K562 (cell line): ENCODE results near the gene DAD1. TPM values are rescaled to one million over a fixed set of nuclear protein-coding genes. Genes with fewer than 3 reads are reported as not detected.

Source experiments
- ATAC-seq: fragments of 200-7000 bp; cut with Tn5 transposase; 3 replicates; pipeline ENCODE4 v1.9.1; 2020; ENCODE audit warnings: moderate library complexity
- BruUV-seq: library from RNA; stranded (reverse); fragments of 400-500 nt; replicated peaks from 2 replicates; lab custom pipeline; 2021; lab: Mats Ljungman, UMichigan
- CTCF ChIA-PET: fragments of 300-600 bp; formaldehyde crosslinking; extraction: SDS; loops from one replicate; lab custom pipeline; 2021; ENCODE audit warnings: low intra/inter-chr PET ratio; lab: Yijun Ruan, JAX
- POLR2A ChIA-PET: fragments of 300-600, 350-650 bp; sonication (Branson Sonifier 250); formaldehyde crosslinking; extraction: SDS; loops from one replicate; lab custom pipeline; 2021; ENCODE audit warnings: antibody characterized with exemption, inconsistent platforms; lab: Yijun Ruan, JAX
- DNase-seq, 4 experiments: peaks; one replicate each; pipeline versions ENCODE4 v3.0.0 to v3.0.0-alpha.2; 2011 to 2018; ENCODE audit warnings: low spot score in 3 of 4, mixed read lengths in 3 of 4; ENCODE audit errors: extremely low read depth in 1 of 4
- FAIRE-seq: peaks from 2 replicates; lab custom pipeline; 2011; peaks lifted over from hg19 to GRCh38; lab: Jason Lieb, UNC
- H2AFZ ChIP-seq: 2 replicates; pipeline ENCODE4 v1.6.0; 2011; ENCODE audit warnings: low read depth, low read length, control low read depth, inconsistent platforms
- H3K27ac ChIP-seq: fragments of 200-600 bp; 3 replicates; pipeline ENCODE4 v1.8.0; 2011; ENCODE audit warnings: low read depth, mild to moderate bottlenecking, control low read depth, inconsistent platforms, low read length, moderate library complexity, mixed read lengths; ENCODE audit errors: extremely low read depth
- H3K27me3 ChIP-seq, 2 experiments: fragments of 300-600 bp in 1 of 2; 2 replicates in 1 of 2; 3 replicates in 1 of 2; pipeline versions ENCODE4 v1.6.0 to v1.8.0; 2011; ENCODE audit warnings: inconsistent platforms in 2 of 2, low read length in 2 of 2, mild to moderate bottlenecking in 1 of 2, mixed read lengths in 1 of 2, moderate library complexity in 1 of 2; ENCODE audit not compliant: control insufficient read depth in 2 of 2, insufficient read depth in 2 of 2
- H3K36me3 ChIP-seq: fragments of 300-600 bp; 3 replicates; pipeline ENCODE4 v1.8.0; 2011; ENCODE audit warnings: mild to moderate bottlenecking, low read length, inconsistent platforms; ENCODE audit not compliant: control insufficient read depth, insufficient read depth
- H3K4me1 ChIP-seq, 2 experiments: fragments of 200-600 bp in 1 of 2; replicated peaks in 1 of 2; 2 replicates in 1 of 2; 3 replicates in 1 of 2; pipeline versions ENCODE4 v1.5.1 to v1.8.0; 2011; ENCODE audit warnings: inconsistent platforms in 2 of 2, low read length in 2 of 2, mild to moderate bottlenecking in 1 of 2, mixed read lengths in 1 of 2, moderate library complexity in 1 of 2; ENCODE audit not compliant: control insufficient read depth in 2 of 2, insufficient read depth in 2 of 2
- H3K4me2 ChIP-seq: 2 replicates; pipeline ENCODE4 v1.6.1; 2011; ENCODE audit warnings: low read length, control low read depth, inconsistent platforms, mixed read lengths; ENCODE audit not compliant: insufficient read depth
- H3K4me3 ChIP-seq: fragments of 200-600 bp; sonication (generic), shearing (Covaris generic); 2 replicates; pipeline ENCODE4 v1.5.1; 2016; ENCODE audit warnings: control low read depth, inconsistent platforms
- H3K79me2 ChIP-seq: fragments of 200-600 bp; 3 replicates; pipeline ENCODE4 v1.8.0; 2011; ENCODE audit warnings: low read length, inconsistent platforms; ENCODE audit not compliant: control insufficient read depth, insufficient read depth
- H3K9ac ChIP-seq, 2 experiments: 2 replicates each; pipeline versions ENCODE4 v1.6.0 to v1.6.1; 2011; ENCODE audit warnings: low read depth in 2 of 2, low read length in 2 of 2, control low read depth in 1 of 2, inconsistent platforms in 1 of 2, mild to moderate bottlenecking in 1 of 2, mixed read lengths in 1 of 2; ENCODE audit not compliant: insufficient read depth in 1 of 2
- H3K9me1 ChIP-seq: one replicate; pipeline ENCODE4 v1.6.0; 2011; ENCODE audit warnings: inconsistent platforms, mild to moderate bottlenecking, low read length, moderate library complexity; ENCODE audit not compliant: control insufficient read depth, insufficient read depth
- H3K9me3 ChIP-seq: replicated peaks from 2 replicates; pipeline ENCODE4 v1.5.1; 2011; ENCODE audit warnings: low read depth, low read length, inconsistent platforms; ENCODE audit not compliant: control insufficient read depth, insufficient read depth
- H4K20me1 ChIP-seq: replicated peaks from 2 replicates; pipeline ENCODE4 v1.6.1; 2011; ENCODE audit warnings: low read length, inconsistent platforms, mixed read lengths; ENCODE audit not compliant: control insufficient read depth, insufficient read depth
- ARID1B ChIP-seq: fragments of 450-650 bp; IDR thresholded peaks from 2 replicates; pipeline ENCODE4 v1.6.1; 2016; ENCODE audit warnings: antibody characterized with exemption, mild to moderate bottlenecking, inconsistent platforms
- ATF6 ChIP-seq: sonication (generic); formaldehyde crosslinking; IDR thresholded peaks from 2 replicates; pipeline ENCODE4 v1.4.0; 2020; ENCODE audit warnings: mild to moderate bottlenecking, missing genetic modification reagents
- EP300 ChIP-seq: IDR thresholded peaks from 2 replicates; pipeline ENCODE4 v1.6.1; 2012; ENCODE audit warnings: low read length, improper control_type of control experiment
- FOXJ2 ChIP-seq: fragments of 200-800 bp; sonication (Bioruptor generic); IDR thresholded peaks from 2 replicates; pipeline ENCODE4 v1.6.1; 2016; ENCODE audit warnings: missing genetic modification characterization, missing compliant biosample characterization
- GABPB1 ChIP-seq: sonication (generic); formaldehyde crosslinking; IDR thresholded peaks from 2 replicates; pipeline ENCODE4 v1.8.0; 2022; ENCODE audit warnings: mild to moderate bottlenecking, missing genetic modification reagents
- KAT8 ChIP-seq: fragments of 450-650 bp; IDR thresholded peaks from 2 replicates; pipeline ENCODE4 v1.6.1; 2016; ENCODE audit warnings: low read depth, mild to moderate bottlenecking
- KLF1 ChIP-seq: fragments of 450-650 bp; IDR thresholded peaks from 2 replicates; pipeline ENCODE4 v1.6.1; 2016; ENCODE audit warnings: missing genetic modification characterization, missing compliant biosample characterization
- NCOA6 ChIP-seq: fragments of 450-650 bp; IDR thresholded peaks from 2 replicates; pipeline ENCODE4 v1.6.1; 2017; ENCODE audit warnings: mild to moderate bottlenecking
- PREB ChIP-seq: sonication (generic); formaldehyde crosslinking; IDR thresholded peaks from 2 replicates; pipeline ENCODE4 v1.8.1; 2023; ENCODE audit warnings: mild to moderate bottlenecking, missing genetic modification reagents
- SMARCB1 ChIP-seq: IDR thresholded peaks from 2 replicates; pipeline ENCODE4 v1.6.1; 2011; ENCODE audit warnings: improper control_type of control experiment, low read depth; ENCODE audit not compliant: insufficient read length
- THRB ChIP-seq: fragments of 450-650 bp; formaldehyde crosslinking; conservative IDR thresholded peaks from 2 replicates; pipeline ENCODE4 v1.4.0; 2022; ENCODE audit warnings: mild to moderate bottlenecking, missing genetic modification characterization
- TRIM24 ChIP-seq, 2 experiments: fragments of 450-650 bp; IDR thresholded peaks; 2 replicates each; pipeline ENCODE4 v1.6.1; 2016
- U2AF2 ChIP-seq: fragments of 200-400 bp; formaldehyde crosslinking; optimal IDR thresholded peaks from 2 replicates; pipeline ENCODE3; 2017; ENCODE audit warnings: low read depth, mild to moderate bottlenecking, low read length
- WGBS: fragments of 100-300 bp; shearing (Covaris generic); methylation state at CpG from one replicate; pipeline ENCODE4 v1.1.6; 2016; ENCODE audit warnings: low coverage, mixed read lengths; ENCODE audit not compliant: insufficient coverage; ENCODE audit errors: missing lambda C conversion rate; 5-methylcytosine and 5-hydroxymethylcytosine counted together
- in situ Hi-C: fragments of 300-500 bp; cut with MboI; formaldehyde crosslinking; loops from 4 replicates; pipeline ENCODE4 v1.15.0; 2018; ENCODE audit warnings: inconsistent platforms, mixed read lengths
- intact Hi-C: fragments of 100-400 bp; cut with micrococcal nuclease; formaldehyde crosslinking; loops from 2 replicates; pipeline ENCODE4 v1.14.2; 2022
- polyA plus RNA-seq, 8 experiments: library from polyadenylated mRNA; depleted of rRNA in 4 of 8; stranded (reverse) in 5 of 8; unstranded in 3 of 8; fragments of >200 nt; fragmentation: Nextera tagmentation in 2 of 8; fragmentation: Illumina TruSeq in 1 of 8; extraction: Ambion mirVana in 2 of 8; extraction: Trizol in 1 of 8; gene quantifications; 2 replicates each; pipeline versions ENCODE4 v1.2.1 to v1.2.3, GENCODE V29; 2011 to 2014; ENCODE audit warnings: inconsistent platforms in 1 of 8, missing spikeins in 1 of 8
- total RNA-seq, 7 experiments: library from RNA; depleted of rRNA in 6 of 7; stranded (reverse); fragments of >200 nt in 6 of 7; fragmentation: Illumina TruSeq in 2 of 7; extraction: Trizol in 2 of 7; gene quantifications; 2 replicates each; pipeline versions ENCODE4 v1.2.1 to v1.2.3, GENCODE V29; 2011 to 2021; ENCODE audit warnings: low replicate concordance in 1 of 7
- TF ChIP-seq, protein P1 (sequence below): fragments of 450-650 bp; IDR thresholded peaks from 2 replicates; pipeline ENCODE4 v1.6.1; 2017; ENCODE audit warnings: mild to moderate bottlenecking, moderate library complexity

Gene DAD1
- total and polyA plus RNA-seq, 9 of the 15 experiments (the other 6 are each of a cell fraction or from before 2014, with no cell fraction given): 104 to 617 (median 222) TPM

- POLR2A ChIA-PET: no interaction called here
- no peak for ATAC-seq
- H3K9me1 ChIP-seq: no peaks in the 10 kb centered on the region
- intact Hi-C loops: loop anchor here (1.0 to 10.0 kb wide), 5 partner anchors 12 to 295 kb away; partner anchors contain the start of gene OR6J1
- no peaks in the 10 kb centered on the region for H3K79me2 ChIP-seq
- no TSS peak for BruUV-seq
- no peak overlapping the region for H3K4me2 ChIP-seq
- H3K4me3 ChIP-seq: no peak overlapping the region
- CTCF ChIA-PET: interaction anchor here (0.6 to 4.6 kb wide), 12 partner anchors 13 to 428 kb away, joined by 3 to 58 read pairs (median 10); partner anchors contain the start of genes AJUBA, OR6J1 and OXA1L
- DNase-seq: no peak
- FAIRE-seq: no peak
- H3K36me3 ChIP-seq: no peaks in the 10 kb centered on the region
- no peaks in the 10 kb centered on the region for H4K20me1 ChIP-seq
- H3K27ac ChIP-seq: no peak overlapping the region
- H3K27me3 ChIP-seq: no peaks in the 10 kb centered on the region
- WGBS: 100% methylated on average over 1 of the region's 1 CpG
- in situ Hi-C loops: loop anchor here (10.0 kb wide), 1 partner anchor 173 kb away; no protein-coding TSS in a partner anchor
- H3K9ac ChIP-seq: no peak overlapping the region
- no peaks in the 10 kb centered on the region for H3K9me3 ChIP-seq
- H3K4me1 ChIP-seq: peaks cover 33 to 42% of the 10 kb centered on the region in 2 experiments
- H2AFZ ChIP-seq: peak overlapping the region; percentile 16; the same call in 1 of the 2 replicates
- TF ChIP-seq, protein P1, sequence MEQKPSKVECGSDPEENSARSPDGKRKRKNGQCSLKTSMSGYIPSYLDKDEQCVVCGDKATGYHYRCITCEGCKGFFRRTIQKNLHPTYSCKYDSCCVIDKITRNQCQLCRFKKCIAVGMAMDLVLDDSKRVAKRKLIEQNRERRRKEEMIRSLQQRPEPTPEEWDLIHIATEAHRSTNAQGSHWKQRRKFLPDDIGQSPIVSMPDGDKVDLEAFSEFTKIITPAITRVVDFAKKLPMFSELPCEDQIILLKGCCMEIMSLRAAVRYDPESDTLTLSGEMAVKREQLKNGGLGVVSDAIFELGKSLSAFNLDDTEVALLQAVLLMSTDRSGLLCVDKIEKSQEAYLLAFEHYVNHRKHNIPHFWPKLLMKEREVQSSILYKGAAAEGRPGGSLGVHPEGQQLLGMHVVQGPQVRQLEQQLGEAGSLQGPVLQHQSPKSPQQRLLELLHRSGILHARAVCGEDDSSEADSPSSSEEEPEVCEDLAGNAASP: no peak
- TF ChIP-seq FOXJ2 (tag): no peak
- TF ChIP-seq THRB (CRISPR knock-in tag): no peak
- TF ChIP-seq NCOA6: no peak
- TF ChIP-seq TRIM24 (IDR thresholded peaks at IDR 0.05): no peak
- TF ChIP-seq ARID1B: no peak
- no peak for TF ChIP-seq KLF1 (tag)
- no peak for TF ChIP-seq PREB
- TF ChIP-seq U2AF2: no peak
- no peak for TF ChIP-seq KAT8
- no peak for TF ChIP-seq GABPB1 (CRISPR knock-in tag)
- TF ChIP-seq SMARCB1: no peak
- TF ChIP-seq EP300: no peak
- TF ChIP-seq ATF6: no peak
These were observed 31.2 kb downstream of the DAD1 start for GRCh38 chr14:22557846-22558220.
